PC-3 (cell line): Measurements from ENCODE around the gene PPFIA1. TPM values are rescaled to one million over a fixed set of nuclear protein-coding genes. Genes with fewer than 3 reads are reported as not detected.

Experiments
- ATAC-seq: fragments of 200-7000 bp; cut with Tn5 transposase; 2 replicates; pipeline ENCODE4 v1.9.1; 2020; ENCODE audit warnings: mild to moderate bottlenecking, moderate library complexity
- BruUV-seq: library from RNA; stranded (reverse); fragments of 400-500 nt; replicated peaks from 2 replicates; lab custom pipeline; 2021; lab: Mats Ljungman, UMichigan
- CTCF ChIA-PET: fragments of 300-600 bp; sonication (Branson Sonifier 250); formaldehyde crosslinking; loops from one replicate; lab custom pipeline; 2022; ENCODE audit warnings: antibody characterized with exemption; lab: Charles Lee
- POLR2A ChIA-PET: fragments of 300-600 bp; sonication (Branson Sonifier 250); formaldehyde crosslinking; loops from one replicate; lab custom pipeline; 2022; ENCODE audit warnings: antibody characterized with exemption; ENCODE audit not compliant: unreplicated experiment; lab: Charles Lee
- DNase-seq: peaks from one replicate; pipeline ENCODE4 v3.0.0-alpha.2; 2015
- H2AFZ ChIP-seq: fragments of 300-600 bp; sonication (generic); 2 replicates; pipeline ENCODE4 v1.6.0; 2016; ENCODE audit warnings: antibody characterized with exemption, low read length
- H3F3A ChIP-seq: fragments of 300-600 bp; sonication (generic); one replicate; pipeline ENCODE4 v1.6.0; 2017; ENCODE audit warnings: antibody characterized with exemption, low read length, control low read depth, mild to moderate bottlenecking; ENCODE audit not compliant: unreplicated experiment
- H3K27ac ChIP-seq: fragments of 300-600 bp; sonication (generic); 2 replicates; pipeline ENCODE4 v1.5.1; 2016; ENCODE audit warnings: mild to moderate bottlenecking, low read length
- H3K27me3 ChIP-seq: fragments of 300-600 bp; sonication (generic); 2 replicates; pipeline ENCODE4 v1.6.1; 2016; ENCODE audit warnings: low read length, mixed read lengths
- H3K36me3 ChIP-seq: fragments of 300-600 bp; sonication (generic); 2 replicates; pipeline ENCODE4 v1.6.1; 2016; ENCODE audit warnings: low read depth, mixed run types, low read length, mixed read lengths
- H3K4me1 ChIP-seq: fragments of 300-600 bp; sonication (generic); 2 replicates; pipeline ENCODE4 v1.5.1; 2016; ENCODE audit warnings: low read length; ENCODE audit not compliant: insufficient read depth
- H3K4me2 ChIP-seq: fragments of 300-600 bp; sonication (generic); 2 replicates; pipeline ENCODE4 v1.6.0; 2016; ENCODE audit warnings: low read length
- H3K4me3 ChIP-seq: fragments of 300-600 bp; sonication (generic); 2 replicates; pipeline ENCODE4 v1.5.1; 2016; ENCODE audit warnings: mild to moderate bottlenecking, low read length, mixed read lengths
- H3K79me2 ChIP-seq: fragments of 300-600 bp; sonication (generic); 2 replicates; pipeline ENCODE4 v1.6.1; 2017; ENCODE audit warnings: low read length, mixed read lengths
- H3K9ac ChIP-seq: fragments of 300-600 bp; sonication (generic); 2 replicates; pipeline ENCODE4 v1.6.0; 2016; ENCODE audit warnings: mild to moderate bottlenecking, low read length
- H3K9me2 ChIP-seq: fragments of 300-600 bp; sonication (generic); replicated peaks from 2 replicates; pipeline ENCODE4 v1.6.1; 2016; ENCODE audit warnings: mixed run types, low read length, mixed read lengths
- H3K9me3 ChIP-seq: fragments of 300-600 bp; sonication (generic); 2 replicates; pipeline ENCODE4 v1.6.1; 2016; ENCODE audit warnings: low read length, mixed read lengths
- H4K20me1 ChIP-seq: fragments of 300-600 bp; sonication (generic); 2 replicates; pipeline ENCODE4 v1.6.1; 2016; ENCODE audit warnings: low read length, mixed read lengths
- CTCF ChIP-seq: fragments of 300-600 bp; sonication (generic); conservative IDR thresholded peaks from 2 replicates; pipeline ENCODE4 v1.5.1; 2017; ENCODE audit warnings: antibody characterized with exemption, low read depth, mild to moderate bottlenecking, low read length
- EZH2 ChIP-seq: fragments of 300-600 bp; sonication (generic); IDR thresholded peaks from one replicate; pipeline ENCODE4 v1.6.1; 2017; ENCODE audit warnings: antibody characterized with exemption, mild to moderate bottlenecking, low read length; ENCODE audit not compliant: unreplicated experiment
- EZH2phosphoT487 ChIP-seq: fragments of 300-600 bp; sonication (generic); IDR thresholded peaks from 2 replicates; pipeline ENCODE4 v1.6.1; 2018; ENCODE audit warnings: mild to moderate bottlenecking, antibody characterized with exemption, low read length, borderline replicate concordance
- intact Hi-C: fragments of 100-400 bp; cut with micrococcal nuclease; formaldehyde crosslinking; loops from 2 replicates; pipeline ENCODE4 v1.9.0; 2023
- total RNA-seq: library from RNA; depleted of rRNA; stranded (reverse); fragments of >200 nt; gene quantifications from 2 replicates; pipeline ENCODE4 v1.2.3, GENCODE V29; 2014

The PPFIA1 gene
- total RNA-seq, 1 experiment from 2014 or later = 57.5 TPM

GRCh38 chr11:70296681-70297080 lies 26.2 kb downstream of the PPFIA1 start:
- Histone ChIP-seq H3K9ac (peak overlapping the region; percentile 60), H3K36me3 (peaks cover 40% of the 10 kb centered on the region), H2AFZ (no peak overlapping the region), H3K4me2 (no peak overlapping the region), H3K4me1 (peaks cover 25% of the 10 kb centered on the region), H3K27me3 (no peaks in the 10 kb centered on the region), H3K4me3 (no peak overlapping the region), H3F3A (peaks cover 6% of the 10 kb centered on the region), H3K27ac (peak overlapping the region; percentile 91), H3K79me2 (peaks cover 55% of the 10 kb centered on the region), H3K9me2 (no peaks in the 10 kb centered on the region), H3K9me3 (no peaks in the 10 kb centered on the region), H4K20me1 (no peaks in the 10 kb centered on the region)
- DNase-seq (peak; percentile 42), ATAC-seq (no peak)
- BruUV-seq = no TSS peak
- intact Hi-C loops = no loop called here
- TF ChIP-seq EZH2 (no peak), EZH2phosphoT487 (no peak), CTCF (no peak)
- CTCF ChIA-PET = interaction anchor here (0.5 kb wide), 1 partner anchor 26 kb away, joined by 3 read pairs; the partner anchor contains the start of gene PPFIA1
- POLR2A ChIA-PET = no interaction called here

- H3K9me2 ChIP-seq = no peaks in the 10 kb centered on the region
- DNase-seq (peak; percentile 94), ATAC-seq (peak; percentile 89)
- peaks cover 57% of the 10 kb centered on the region for H3K79me2 ChIP-seq
- peaks cover 25% of the 10 kb centered on the region for H3K4me1 ChIP-seq
- POLR2A ChIA-PET = no interaction called here
- H3K9ac ChIP-seq = peak overlapping the region; percentile 63
- H3K36me3 ChIP-seq = peaks cover 37% of the 10 kb centered on the region
- BruUV-seq = no TSS peak
- peak overlapping the region; percentile 57 for H3K4me2 ChIP-seq
- peaks cover 6% of the 10 kb centered on the region for H3F3A ChIP-seq
- no peak overlapping the region for H3K4me3 ChIP-seq
- no peaks in the 10 kb centered on the region for H4K20me1 ChIP-seq
- peak overlapping the region; percentile 91 for H3K27ac ChIP-seq
- CTCF ChIA-PET = no interaction called here
- no peaks in the 10 kb centered on the region for H3K9me3 ChIP-seq
- H3K27me3 ChIP-seq = no peaks in the 10 kb centered on the region
- H2AFZ ChIP-seq = no peak overlapping the region
- intact Hi-C loops = no loop called here
- TF ChIP-seq EZH2phosphoT487 (no peak), CTCF (no peak), EZH2 (no peak)
Observed at GRCh38 chr11:70297341-70297740, 26.9 kb downstream of the PPFIA1 start.

GRCh38 chr11:70298243-70298915 lies 27.9 kb downstream of the PPFIA1 start:
- peak; percentile 65 for ATAC-seq
- H3K4me1 ChIP-seq = peaks cover 25% of the 10 kb centered on the region
- no peaks in the 10 kb centered on the region for H3K9me3 ChIP-seq
- peak overlapping the region; percentile 63 for H3K9ac ChIP-seq
- peak; percentile 54 for DNase-seq
- no peaks in the 10 kb centered on the region for H3K9me2 ChIP-seq
- BruUV-seq = no TSS peak
- peak overlapping the region; percentile 91 for H3K27ac ChIP-seq
- intact Hi-C loops = no loop called here
- peaks cover 6% of the 10 kb centered on the region for H3F3A ChIP-seq
- no peaks in the 10 kb centered on the region for H3K27me3 ChIP-seq
- H2AFZ ChIP-seq = no peak overlapping the region
- no peak for TF ChIP-seq EZH2
- no peak for TF ChIP-seq EZH2phosphoT487
- no peak for TF ChIP-seq CTCF
- H4K20me1 ChIP-seq = no peaks in the 10 kb centered on the region
- peaks cover 26% of the 10 kb centered on the region for H3K36me3 ChIP-seq
- peak overlapping the region; percentile 57 for H3K4me2 ChIP-seq
- ChIA-PET POLR2A (interaction anchor here (0.6 kb wide), 1 partner anchor 184 kb away, joined by 3 read pairs; no protein-coding TSS in a partner anchor), CTCF (no interaction called here)
- H3K79me2 ChIP-seq = peaks cover 57% of the 10 kb centered on the region
- H3K4me3 ChIP-seq = no peak overlapping the region
